DMS114 treated with DMSO at 0.1 percent for 48 hours (cell line): Measurements from ENCODE around the gene SEM1.
"Not testable (repeated sequence)": the region's sequence is repeated elsewhere in the genome, so short reads cannot be mapped to it uniquely, and the experiment has no call there.

ENCODE experiments used
- DNase-seq: peaks from one replicate; lab custom pipeline; 2025; ENCODE audit not compliant: unreplicated experiment; lab: John Stamatoyannopoulos, UW

The SEM1 gene

DNA sequence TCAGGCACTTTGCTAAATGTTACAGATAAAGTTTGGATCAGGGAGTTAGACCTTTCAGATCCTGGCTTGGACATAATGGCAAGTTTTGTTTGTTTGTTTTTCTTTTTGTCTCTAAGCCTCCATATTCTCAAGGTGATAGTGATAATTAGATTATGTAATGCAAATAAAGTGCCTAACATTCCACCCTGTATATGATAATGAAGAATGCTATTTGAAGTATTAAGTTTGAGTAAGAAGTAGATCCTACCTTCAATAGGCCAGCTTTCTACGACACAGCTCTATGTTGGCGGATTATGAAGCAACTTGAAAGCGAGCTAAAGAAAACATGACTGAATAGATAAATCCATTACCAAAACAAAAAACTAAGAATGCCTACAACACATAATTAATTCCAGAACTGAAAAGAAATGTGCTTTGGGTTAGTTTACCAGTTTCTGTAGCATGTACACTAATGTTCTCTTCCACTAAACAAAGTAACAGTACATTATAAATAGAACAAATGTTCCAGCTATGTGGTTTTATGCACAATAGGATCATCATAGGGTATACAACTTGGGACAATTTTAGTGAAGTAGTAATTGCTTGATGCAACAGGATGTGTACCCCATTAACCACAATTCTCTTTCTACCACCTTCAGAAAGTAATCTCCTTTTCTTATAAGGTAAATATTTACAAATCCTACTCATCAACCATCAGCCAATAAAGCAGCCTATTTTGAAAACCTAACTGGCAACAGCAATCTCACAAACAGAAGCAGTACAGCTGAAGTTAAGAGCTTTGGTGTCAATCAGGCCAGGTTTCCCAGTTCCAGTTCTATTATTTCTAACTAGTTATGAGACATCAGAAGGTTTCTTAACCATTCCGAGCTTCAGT lies 1.5 kb downstream of the SEM1 start:
- DNase-seq, result no peak

DNA sequence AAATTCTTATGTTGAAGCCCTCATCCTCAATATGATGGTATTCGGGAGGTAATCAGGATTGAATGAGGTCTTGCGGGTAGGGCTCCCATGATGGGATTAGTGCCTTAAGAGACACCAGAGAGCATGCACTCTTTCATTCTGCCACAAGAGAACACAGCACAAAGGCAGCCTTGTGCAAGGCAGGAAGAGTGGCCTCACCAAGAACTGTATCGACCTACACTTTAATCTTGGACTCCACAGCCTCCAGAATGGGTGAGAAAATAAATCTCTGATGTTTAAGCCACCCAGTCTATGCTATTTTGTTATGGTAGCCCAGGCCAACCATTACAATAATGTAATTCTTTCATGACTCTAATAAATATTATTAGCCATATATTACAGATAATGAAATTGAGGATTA lies 8.4 kb downstream of the SEM1 start:
- DNase-seq, result no peak

- no peak for DNase-seq
Observed at GRCh38 chr7:96700516-96700915, 9.1 kb downstream of the SEM1 start.

DNA sequence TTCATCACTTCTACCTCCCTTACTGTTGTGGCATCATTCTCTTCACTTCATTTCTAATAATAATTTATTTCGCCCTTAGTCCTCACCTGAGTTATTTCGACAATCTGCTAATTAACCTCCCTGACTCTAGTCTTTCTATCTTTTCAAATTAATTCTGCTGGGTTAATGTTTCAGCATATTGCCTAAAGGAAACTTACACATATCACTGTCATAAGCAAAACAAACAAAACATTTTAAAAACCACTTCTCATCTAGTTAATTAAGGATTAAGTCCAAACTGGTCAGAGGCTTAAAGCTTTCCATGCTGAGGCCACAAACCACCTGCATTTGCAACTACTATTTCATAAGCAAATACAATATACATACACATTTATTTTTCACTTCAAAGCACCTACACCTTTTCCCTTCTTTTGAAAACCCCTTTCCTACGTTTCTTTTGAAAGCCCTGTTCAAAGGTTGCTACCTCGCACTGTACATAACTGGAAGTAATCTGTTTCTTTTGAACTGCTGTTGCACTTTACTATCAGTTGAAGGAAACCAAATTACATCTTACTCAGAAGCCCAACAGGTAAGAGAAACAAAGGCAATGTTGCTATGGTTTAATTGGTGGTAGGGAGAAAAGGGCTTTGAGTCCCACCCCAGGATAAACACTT lies 10.3 kb downstream of the SEM1 start:
- no peak for DNase-seq

DNA sequence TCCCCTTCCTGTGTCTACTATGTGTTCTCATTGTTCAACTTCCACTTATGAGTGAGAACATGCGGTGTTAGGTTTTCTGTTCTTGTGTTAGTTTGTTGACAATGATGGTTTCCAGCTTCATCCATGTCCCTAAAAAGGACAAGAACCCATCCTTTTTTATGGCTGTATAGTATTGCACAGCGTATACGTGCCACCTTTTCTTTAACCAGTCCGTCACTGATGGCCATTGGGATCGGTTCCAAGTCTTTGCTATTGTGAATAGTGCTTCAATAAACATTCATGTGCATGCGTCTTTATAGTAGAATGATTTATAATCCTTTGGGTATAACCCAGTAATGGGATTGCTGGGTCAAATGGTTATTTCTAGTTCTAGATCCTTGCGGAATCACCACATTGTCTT lies 11.2 kb downstream of the SEM1 start:
- not testable (repeated sequence) for DNase-seq

GRCh38 chr7:96697822-96698221 lies 11.8 kb downstream of the SEM1 start:
- no peak for DNase-seq

DNA sequence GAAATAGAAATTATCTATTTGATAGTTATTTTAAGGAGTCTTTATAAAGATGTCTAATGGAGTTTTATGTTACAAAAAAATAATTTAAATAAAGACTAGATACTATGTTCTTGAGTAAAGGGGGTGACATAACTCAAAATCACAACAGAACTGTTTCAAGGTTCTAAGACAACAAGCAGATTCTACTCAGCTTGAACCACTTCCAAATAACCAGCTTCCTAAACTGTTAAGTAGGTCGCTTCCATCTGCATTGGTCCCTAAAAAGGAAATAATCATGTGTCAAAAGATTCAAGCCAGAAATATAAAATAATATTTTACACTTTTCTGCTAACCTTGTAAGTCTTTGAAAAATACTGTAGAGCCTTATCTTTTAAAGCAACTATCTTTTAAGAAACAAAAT lies 14.1 kb downstream of the SEM1 start:
- no peak for DNase-seq

- DNase-seq, result no peak
Observed at GRCh38 chr7:96694082-96694481, 15.6 kb downstream of the SEM1 start.

- no peak for DNase-seq
Observed at GRCh38 chr7:96691702-96692101, 17.9 kb downstream of the SEM1 start.

GRCh38 chr7:96689414-96689813 lies 20.2 kb downstream of the SEM1 start:
- DNase-seq, result no peak

- DNase-seq, result no peak
Observed at GRCh38 chr7:96686305-96686704, 23.3 kb downstream of the SEM1 start.

DNA sequence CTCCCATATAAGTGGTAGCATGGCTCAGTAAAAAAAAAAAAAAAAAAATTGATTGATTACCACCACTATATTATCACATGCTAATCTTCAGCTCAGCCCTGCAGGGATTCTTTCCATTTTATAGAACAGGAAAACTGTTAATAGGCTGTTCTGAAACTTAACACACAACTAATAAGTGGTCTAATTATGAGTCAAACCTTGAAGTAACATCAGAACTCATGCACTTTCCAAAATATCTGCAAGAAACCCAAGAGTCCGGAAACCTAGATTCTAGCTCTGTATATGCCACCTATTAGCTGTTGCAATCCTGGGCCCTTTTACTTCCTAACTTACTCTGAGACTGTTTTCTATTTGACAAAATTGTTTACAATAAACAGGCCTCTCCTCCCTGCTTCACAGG lies 23.9 kb downstream of the SEM1 start:
- DNase-seq, result no peak

DNA sequence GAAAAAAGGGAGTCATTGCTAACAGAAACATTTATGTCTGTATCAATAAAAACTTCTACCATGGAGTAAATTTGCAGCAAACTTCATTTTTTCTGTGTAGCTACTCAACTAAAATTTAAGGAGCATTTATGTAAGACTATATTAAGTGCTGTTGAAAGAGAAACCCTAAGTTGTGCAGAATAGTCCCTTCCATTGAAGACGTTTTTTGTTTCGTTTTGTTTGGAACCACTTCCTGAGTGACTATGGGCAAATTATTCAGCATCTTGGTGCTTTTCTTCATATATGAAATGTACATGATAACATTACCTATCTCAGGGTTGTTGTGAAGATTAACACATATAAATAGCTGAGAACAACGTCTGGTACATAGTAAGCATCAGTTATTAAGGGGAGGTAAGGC lies 24.3 kb downstream of the SEM1 start:
- DNase-seq, result no peak

GRCh38 chr7:96679886-96680285 lies 29.8 kb downstream of the SEM1 start:
- DNase-seq, result no peak

- DNase-seq, result no peak
Observed at GRCh38 chr7:96676919-96677318, 32.7 kb downstream of the SEM1 start.

- no peak for DNase-seq
Observed at GRCh38 chr7:96675548-96675947, 34.1 kb downstream of the SEM1 start.

- no peak for DNase-seq
Observed at GRCh38 chr7:96674565-96674964, 35.1 kb downstream of the SEM1 start.

DNA sequence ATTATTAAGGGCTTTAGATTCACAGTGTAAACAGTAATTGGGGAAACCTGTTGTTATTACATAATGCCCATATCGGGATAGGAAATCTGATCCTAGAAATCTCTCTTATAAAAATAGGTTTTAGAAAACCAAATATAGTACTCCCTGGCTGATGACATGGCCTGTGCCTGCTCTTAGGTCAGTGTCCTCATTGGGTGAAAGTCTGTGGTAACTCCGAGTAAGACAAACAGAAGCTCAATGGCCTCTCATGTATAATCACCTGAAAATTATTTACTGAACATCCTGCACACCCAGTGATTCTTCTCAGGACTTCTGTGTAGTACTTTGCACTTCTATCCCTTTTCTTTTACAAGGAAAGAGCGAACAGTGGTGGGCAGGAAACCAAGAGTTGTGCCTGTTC lies 37.8 kb downstream of the SEM1 start:
- no peak for DNase-seq

GRCh38 chr7:96670338-96671289 lies 39.0 kb downstream of the SEM1 start:
- no peak for DNase-seq

GRCh38 chr7:96669812-96670211 lies 39.8 kb downstream of the SEM1 start:
- DNase-seq, result no peak

- no peak for DNase-seq
Observed at GRCh38 chr7:96667026-96667425, 42.6 kb downstream of the SEM1 start.
